Gastrocnemius medialis (tissue), 4 donors: ENCODE results near the gene NECTIN2. TPM values are rescaled to one million over a fixed set of nuclear protein-coding genes. Genes with fewer than 3 reads are reported as not detected.
"Not testable (repeated sequence)": the region's sequence is repeated elsewhere in the genome, so short reads cannot be mapped to it uniquely, and the experiment has no call there.

Source experiments
- ATAC-seq, 2 donors: fragments of 150-250 bp; one replicate each; pipeline ENCODE4 v1.9.1; 2016
- DNase-seq, 2 donors: peaks; one replicate each; pipeline ENCODE4 v3.0.0-alpha.2; 2019
- H3K27ac ChIP-seq, 4 donors: fragments of 200-600 bp; sonication (generic); 1 replicate in 1 of 4; 2 replicates in 3 of 4; pipeline ENCODE4 v1.5.1; 2016 to 2018; ENCODE audit warnings: mild to moderate bottlenecking in 2 of 4, moderate library complexity in 1 of 4
- H3K27me3 ChIP-seq, 3 donors: fragments of 200-600 bp; sonication (generic) in 2 of 3; 1 replicate in 1 of 3; 2 replicates in 2 of 3; pipeline versions ENCODE4 v1.5.1 to v1.6.0; 2016 to 2019; ENCODE audit warnings: mild to moderate bottlenecking in 1 of 3, moderate library complexity in 1 of 3
- H3K36me3 ChIP-seq, 2 donors: fragments of 200-600 bp; sonication (generic) in 1 of 2; one replicate each; pipeline ENCODE4 v1.5.1; 2017 to 2018
- H3K4me1 ChIP-seq, 2 donors: fragments of 200-600 bp; sonication (generic) in 1 of 2; one replicate each; pipeline ENCODE4 v1.5.1; 2016 to 2017; ENCODE audit warnings: mild to moderate bottlenecking in 2 of 2
- H3K4me3 ChIP-seq, 4 donors: fragments of 200-600 bp; sonication (generic) in 3 of 4; 1 replicate in 1 of 4; 2 replicates in 3 of 4; pipeline ENCODE4 v1.5.1; 2016 to 2019; ENCODE audit warnings: mild to moderate bottlenecking in 2 of 4
- H3K9me3 ChIP-seq, 3 donors: fragments of 200-600 bp; sonication (generic) in 2 of 3; 1 replicate in 1 of 3; 2 replicates in 2 of 3; pipeline ENCODE4 v1.5.1; 2016 to 2019
- CTCF ChIP-seq, 5 experiments: fragments of 450-650 bp in 3 of 5; fragments of 200-600 bp in 2 of 5; sonication (generic) in 2 of 5; IDR thresholded peaks in 4 of 5; conservative IDR thresholded peaks in 1 of 5; 1 replicate in 4 of 5; 2 replicates in 1 of 5; pipeline ENCODE4 v1.5.1; 2016 to 2019; ENCODE audit warnings: antibody characterized with exemption in 5 of 5, mild to moderate bottlenecking in 3 of 5, moderate library complexity in 3 of 5
- POLR2A ChIP-seq, 2 donors: fragments of 450-650 bp; IDR thresholded peaks; one replicate each; pipeline ENCODE4 v1.6.1; 2017; ENCODE audit warnings: antibody characterized with exemption in 2 of 2, mild to moderate bottlenecking in 2 of 2, moderate library complexity in 2 of 2
- in situ Hi-C, 4 donors: fragments of 200-750 bp; cut with MboI; loops; one replicate each; pipeline versions ENCODE4 v1.15.0 to v1.8.0; 2017; ENCODE audit warnings: low sequenced_read_pairs in 4 of 4
- intact Hi-C: fragments of 100-400 bp; cut with DNase I; formaldehyde crosslinking; loops from one replicate; pipeline ENCODE4 v1.15.1; 2023; ENCODE audit warnings: low total_unique reads
- total RNA-seq, 4 donors: library from RNA; depleted of rRNA; stranded (reverse); fragments of >200 nt; gene quantifications; one replicate each; pipeline versions ENCODE4 v1.1.0 to v1.2.3, GENCODE V29; 2016

The NECTIN2 gene
- total RNA-seq, 4 donors from 2014 or later: 10.3 to 20.8 (median 16.7) TPM

- DNase-seq (no peak), ATAC-seq (no peak)
- H3K4me1 ChIP-seq: no peaks in the 10 kb centered on the region
- in situ Hi-C loops (loop anchor here in 2 of 4 donors (5.0 to 10.0 kb wide), 2 partner anchors 44 to 47 kb away; partner anchors contain the start of gene CLPTM1 (in 1 of the 2)), intact Hi-C loops (no loop called here)
- TF ChIP-seq CTCF (IDR thresholded peaks at IDR 0.05 in 4 of 5, conservative IDR thresholded peaks at IDR 0.05 in 1 of 5) (no peak), POLR2A (IDR thresholded peaks at IDR 0.05) (no peak)
- H3K27me3 ChIP-seq: peaks cover 52 to 54% (median 54%) of the 10 kb centered on the region in 3 donors
- H3K9me3 ChIP-seq: no peaks in the 10 kb centered on the region
- H3K27ac ChIP-seq: no peak overlapping the region
- peaks cover 0 to under 1% of the 10 kb centered on the region in 2 donors for H3K36me3 ChIP-seq
- no peak overlapping the region for H3K4me3 ChIP-seq
Observed at GRCh38 chr19:44908074-44908835, 62.2 kb downstream of the NECTIN2 start.

- Histone ChIP-seq H3K4me3 (no peak overlapping the region), H3K27ac (no peak overlapping the region), H3K9me3 (no peaks in the 10 kb centered on the region), H3K36me3 (no peaks in the 10 kb centered on the region), H3K27me3 (peaks cover 52 to 54% (median 54%) of the 10 kb centered on the region in 3 donors), H3K4me1 (no peaks in the 10 kb centered on the region)
- in situ Hi-C loops (loop anchor here in 2 of 4 donors (5.0 to 10.0 kb wide), 2 partner anchors 43 to 46 kb away; partner anchors contain the start of gene CLPTM1 (in 1 of the 2)), intact Hi-C loops (no loop called here)
- no peak for DNase-seq
- TF ChIP-seq CTCF (IDR thresholded peaks at IDR 0.05 in 4 of 5, conservative IDR thresholded peaks at IDR 0.05 in 1 of 5) (no peak), POLR2A (IDR thresholded peaks at IDR 0.05) (no peak)
- no peak for ATAC-seq
Observed at GRCh38 chr19:44908836-44909261, 62.8 kb downstream of the NECTIN2 start.

GRCh38 chr19:44909775-44910174 lies 63.7 kb downstream of the NECTIN2 start:
- peaks cover 0 to 5% of the 10 kb centered on the region in 2 donors for H3K4me1 ChIP-seq
- DNase-seq: no peak
- no peak overlapping the region for H3K27ac ChIP-seq
- no peak for ATAC-seq
- no peaks in the 10 kb centered on the region for H3K9me3 ChIP-seq
- TF ChIP-seq CTCF (IDR thresholded peaks at IDR 0.05 in 4 of 5, conservative IDR thresholded peaks at IDR 0.05 in 1 of 5) (no peak), POLR2A (IDR thresholded peaks at IDR 0.05) (no peak)
- H3K27me3 ChIP-seq: peaks cover 49 to 53% (median 51%) of the 10 kb centered on the region in 3 donors
- in situ Hi-C loops (loop anchor here in 2 of 4 donors (5.0 to 10.0 kb wide), 2 partner anchors 43 to 45 kb away; partner anchors contain the start of gene CLPTM1 (in 1 of the 2)), intact Hi-C loops (no loop called here)
- no peak overlapping the region for H3K4me3 ChIP-seq
- no peaks in the 10 kb centered on the region for H3K36me3 ChIP-seq

GRCh38 chr19:44911896-44912295 lies 65.8 kb downstream of the NECTIN2 start:
- H3K27ac ChIP-seq, intact Hi-C loops, H3K9me3 ChIP-seq, H3K36me3 ChIP-seq, in situ Hi-C loops, DNase-seq, H3K4me3 ChIP-seq, ATAC-seq, H3K4me1 ChIP-seq: not testable (repeated sequence)
- H3K27me3 ChIP-seq: peaks cover 28 to 33% (median 30%) of the 10 kb centered on the region in 3 donors

- peaks cover 18 to 25% (median 21%) of the 10 kb centered on the region in 3 donors for H3K27me3 ChIP-seq
- DNase-seq (peak; percentile 15 to 59), ATAC-seq (peak in 1 of 2 donors; percentile 32)
- intact Hi-C loops: no loop called here
- peaks cover 0 to 7% of the 10 kb centered on the region in 2 donors for H3K4me1 ChIP-seq
- H3K9me3 ChIP-seq: no peaks in the 10 kb centered on the region
- in situ Hi-C loops: no loop called here
- no peak overlapping the region for H3K27ac ChIP-seq
- H3K4me3 ChIP-seq: no peak overlapping the region
- no peaks in the 10 kb centered on the region for H3K36me3 ChIP-seq
- TF ChIP-seq CTCF (IDR thresholded peaks at IDR 0.05 in 4 of 5, conservative IDR thresholded peaks at IDR 0.05 in 1 of 5) (no peak), POLR2A (IDR thresholded peaks at IDR 0.05) (no peak)
Observed at GRCh38 chr19:44912854-44913253, 66.8 kb downstream of the NECTIN2 start.

- H3K27ac ChIP-seq, ATAC-seq, H3K4me1 ChIP-seq, H3K4me3 ChIP-seq, in situ Hi-C loops, DNase-seq, H3K9me3 ChIP-seq, H3K36me3 ChIP-seq, intact Hi-C loops: not testable (repeated sequence)
- peaks cover 15 to 23% (median 18%) of the 10 kb centered on the region in 3 donors for H3K27me3 ChIP-seq
Observed at GRCh38 chr19:44913512-44914432, 67.7 kb downstream of the NECTIN2 start.
